Glutamatergic neuron (in vitro differentiated cells): ENCODE measurements around the gene NR3C2. TPM values are rescaled to one million over a fixed set of nuclear protein-coding genes. Genes with fewer than 3 reads are reported as not detected.

ENCODE experiments used
- DNase-seq: peaks from one replicate; pipeline ENCODE4 v3.0.0; 2022
- H3K27ac Mint-ChIP-seq: one replicate; pipeline ENCODE4 v1.8.0; 2020; ENCODE audit warnings: mild to moderate bottlenecking, mixed read lengths, inconsistent platforms; ENCODE audit not compliant: unreplicated experiment
- H3K27me3 Mint-ChIP-seq: one replicate; pipeline ENCODE4 v1.8.0; 2020; ENCODE audit warnings: mild to moderate bottlenecking, moderate library complexity, mixed read lengths, inconsistent platforms; ENCODE audit not compliant: unreplicated experiment
- H3K36me3 Mint-ChIP-seq: one replicate; pipeline ENCODE4 v1.8.0; 2020; ENCODE audit warnings: mild to moderate bottlenecking, mixed read lengths, inconsistent platforms; ENCODE audit not compliant: unreplicated experiment
- H3K4me1 Mint-ChIP-seq: one replicate; pipeline ENCODE4 v1.8.0; 2020; ENCODE audit warnings: mild to moderate bottlenecking, low read depth, mixed read lengths, inconsistent platforms; ENCODE audit not compliant: unreplicated experiment
- H3K4me3 Mint-ChIP-seq: one replicate; pipeline ENCODE4 v1.8.0; 2020; ENCODE audit warnings: mild to moderate bottlenecking, mixed read lengths, inconsistent platforms; ENCODE audit not compliant: unreplicated experiment
- H3K9me3 Mint-ChIP-seq: one replicate; pipeline ENCODE4 v1.8.0; 2020; ENCODE audit warnings: mild to moderate bottlenecking, moderate library complexity, mixed read lengths, inconsistent platforms; ENCODE audit not compliant: unreplicated experiment
- CTCF ChIP-seq: fragments of 200-600 bp; sonication (generic); IDR thresholded peaks from one replicate; pipeline ENCODE4 v1.5.0; 2021; ENCODE audit not compliant: partially characterized antibody, unreplicated experiment
- total RNA-seq: library from RNA; stranded (reverse); fragmentation: NEBNext Ultra II Directional; extraction: Animal tissue kit (Norgen Biotek cat#: 25700); gene quantifications from one replicate; pipeline ENCODE4 v1.2.1, GENCODE V29; 2021; ENCODE audit not compliant: unreplicated experiment

The NR3C2 gene
- total RNA-seq, 1 donor from 2014 or later = 0.29 TPM

GRCh38 chr4:148283665-148284064 lies 158.5 kb downstream of the NR3C2 start:
- TF ChIP-seq CTCF = no peak
- H3K9me3 Mint-ChIP-seq = no peaks in the 10 kb centered on the region
- H3K27me3 Mint-ChIP-seq = no peaks in the 10 kb centered on the region
- H3K27ac Mint-ChIP-seq = no peak overlapping the region
- peaks cover 7% of the 10 kb centered on the region for H3K4me1 Mint-ChIP-seq
- H3K4me3 Mint-ChIP-seq = no peak overlapping the region
- H3K36me3 Mint-ChIP-seq = no peaks in the 10 kb centered on the region
- no peak for DNase-seq

- no peak for DNase-seq
- Mint-ChIP-seq H3K27me3 (no peaks in the 10 kb centered on the region), H3K9me3 (no peaks in the 10 kb centered on the region), H3K4me1 (no peaks in the 10 kb centered on the region), H3K27ac (no peak overlapping the region), H3K4me3 (no peak overlapping the region), H3K36me3 (no peaks in the 10 kb centered on the region)
- no peak for TF ChIP-seq CTCF
Measured at GRCh38 chr4:148278310-148278709, 163.9 kb downstream of the NR3C2 start.

GRCh38 chr4:148275266-148275665 lies 166.9 kb downstream of the NR3C2 start:
- DNase-seq = no peak
- H3K27me3 Mint-ChIP-seq = no peaks in the 10 kb centered on the region
- H3K9me3 Mint-ChIP-seq = no peaks in the 10 kb centered on the region
- no peak overlapping the region for H3K27ac Mint-ChIP-seq
- H3K36me3 Mint-ChIP-seq = no peaks in the 10 kb centered on the region
- no peak for TF ChIP-seq CTCF
- H3K4me1 Mint-ChIP-seq = no peaks in the 10 kb centered on the region
- no peak overlapping the region for H3K4me3 Mint-ChIP-seq

GRCh38 chr4:148273501-148273986 lies 168.7 kb downstream of the NR3C2 start:
- TF ChIP-seq CTCF = no peak
- H3K4me1 Mint-ChIP-seq = no peaks in the 10 kb centered on the region
- no peak for DNase-seq
- no peaks in the 10 kb centered on the region for H3K9me3 Mint-ChIP-seq
- no peaks in the 10 kb centered on the region for H3K36me3 Mint-ChIP-seq
- no peak overlapping the region for H3K4me3 Mint-ChIP-seq
- H3K27me3 Mint-ChIP-seq = no peaks in the 10 kb centered on the region
- H3K27ac Mint-ChIP-seq = no peak overlapping the region

- Mint-ChIP-seq H3K9me3 (no peaks in the 10 kb centered on the region), H3K27me3 (no peaks in the 10 kb centered on the region), H3K4me1 (no peaks in the 10 kb centered on the region), H3K36me3 (no peaks in the 10 kb centered on the region), H3K4me3 (no peak overlapping the region), H3K27ac (no peak overlapping the region)
- no peak for TF ChIP-seq CTCF
- DNase-seq = no peak
Measured at GRCh38 chr4:148271166-148271565, 171.0 kb downstream of the NR3C2 start.
